GM06990 (cell line): ENCODE measurements around the gene TRANK1.

Source experiments
- DNase-seq: peaks from one replicate; pipeline ENCODE4 v3.0.0-alpha.2; 2011; ENCODE audit not compliant: insufficient read length; ENCODE audit errors: extremely low read depth
- H3K27me3 ChIP-seq: replicated peaks from 2 replicates; pipeline ENCODE4 v1.6.0; 2011; ENCODE audit warnings: low read length; ENCODE audit not compliant: control insufficient read depth, insufficient read depth
- H3K36me3 ChIP-seq: 2 replicates; pipeline ENCODE4 v1.5.1; 2011; ENCODE audit warnings: low read length; ENCODE audit not compliant: control insufficient read depth, insufficient read depth
- H3K4me3 ChIP-seq: replicated peaks from 2 replicates; pipeline ENCODE4 v1.5.1; 2011; ENCODE audit warnings: low read depth, mild to moderate bottlenecking, control low read depth, low read length
- CTCF ChIP-seq: IDR thresholded peaks from 2 replicates; pipeline ENCODE4 v1.5.1; 2011; ENCODE audit warnings: low read length, control low read depth, mild to moderate bottlenecking, inconsistent platforms; ENCODE audit not compliant: insufficient read depth, poor library complexity, severe bottlenecking

TRANK1 gene

GRCh38 chr3:36919439-36920160 lies 25.3 kb downstream of the TRANK1 start:
- no peak for TF ChIP-seq CTCF
- no peak overlapping the region for H3K4me3 ChIP-seq
- no peak for DNase-seq

GRCh38 chr3:36918050-36918449 lies 26.8 kb downstream of the TRANK1 start:
- DNase-seq, result peak; percentile 57
- Histone ChIP-seq H3K27me3 (no peaks in the 10 kb centered on the region), H3K36me3 (no peaks in the 10 kb centered on the region), H3K4me3 (no peak overlapping the region)
- TF ChIP-seq CTCF, result no peak

More at GRCh38 chr3:36919439-36920160, 25.3 kb downstream of the TRANK1 start:
- H3K27me3 ChIP-seq, result no peaks in the 10 kb centered on the region
- H3K36me3 ChIP-seq, result no peaks in the 10 kb centered on the region

- Histone ChIP-seq H3K4me3 (peak overlapping the region; percentile 26), H3K27me3 (no peaks in the 10 kb centered on the region), H3K36me3 (no peaks in the 10 kb centered on the region)
- peak; percentile 81 for DNase-seq
- TF ChIP-seq CTCF, result no peak
Observed at GRCh38 chr3:36911990-36912804, 32.7 kb downstream of the TRANK1 start.

GRCh38 chr3:36909666-36910065 lies 35.2 kb downstream of the TRANK1 start:
- Histone ChIP-seq H3K4me3 (no peak overlapping the region), H3K36me3 (no peaks in the 10 kb centered on the region; the same call in 1 of the 2 replicates), H3K27me3 (no peaks in the 10 kb centered on the region)
- no peak for DNase-seq
- TF ChIP-seq CTCF, result no peak

GRCh38 chr3:36909181-36909580 lies 35.7 kb downstream of the TRANK1 start:
- H3K36me3 ChIP-seq, result no peaks in the 10 kb centered on the region; the same call in 1 of the 2 replicates
- no peak for TF ChIP-seq CTCF
- H3K27me3 ChIP-seq, result no peaks in the 10 kb centered on the region
- DNase-seq, result no peak
- no peak overlapping the region for H3K4me3 ChIP-seq
